Liver (tissue), 3 donors: ENCODE data around the gene FRS2.

Source experiments
- RAD21 ChIP-seq, 2 donors: IDR thresholded peaks; 2 replicates each; pipeline ENCODE4 v1.6.1; 2016; ENCODE audit warnings: antibody characterized with exemption in 2 of 2, mild to moderate bottlenecking in 2 of 2
- RXRA ChIP-seq, 2 donors: IDR thresholded peaks; 2 replicates each; pipeline ENCODE4 v1.6.1; 2017 to 2018; ENCODE audit warnings: antibody characterized with exemption in 2 of 2, mild to moderate bottlenecking in 1 of 2
- TF ChIP-seq, protein P1 (sequence below): fragments of 150-350 bp; IDR thresholded peaks from 2 replicates; pipeline ENCODE4 v1.5.1; 2017; ENCODE audit warnings: improper control_type of control experiment, low read depth, low read length; ENCODE audit not compliant: missing input control
- TF ChIP-seq, protein P2 (sequence below): IDR thresholded peaks from 2 replicates; pipeline ENCODE4 v1.6.1; 2016; ENCODE audit warnings: antibody characterized with exemption
- TF ChIP-seq, protein P3 (sequence below): IDR thresholded peaks from 2 replicates; pipeline ENCODE4 v1.6.1; 2016; ENCODE audit warnings: antibody characterized with exemption
- donor health status: healthy.
- donor health status: healthy.

DNA sequence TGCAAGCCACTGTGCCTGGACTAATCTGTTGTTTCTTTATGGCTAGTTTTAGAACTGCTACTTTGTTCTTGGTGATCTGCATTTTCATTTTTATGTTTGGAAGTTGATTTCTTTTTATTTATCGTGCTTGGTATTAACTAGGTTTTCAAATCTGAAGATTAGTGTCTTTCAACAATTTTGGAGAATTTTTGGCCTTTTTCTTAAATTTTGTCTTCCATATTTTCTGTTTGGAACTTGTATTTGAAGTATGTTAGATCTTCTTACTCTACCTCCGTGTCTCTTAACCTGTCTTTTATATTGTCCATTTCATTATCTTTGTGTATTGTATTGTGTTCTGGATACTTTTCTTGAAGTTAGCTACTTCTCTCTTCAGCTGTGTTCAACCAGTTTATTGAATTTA is 9.5 kb downstream of the FRS2 start:
- TF ChIP-seq, protein P1, sequence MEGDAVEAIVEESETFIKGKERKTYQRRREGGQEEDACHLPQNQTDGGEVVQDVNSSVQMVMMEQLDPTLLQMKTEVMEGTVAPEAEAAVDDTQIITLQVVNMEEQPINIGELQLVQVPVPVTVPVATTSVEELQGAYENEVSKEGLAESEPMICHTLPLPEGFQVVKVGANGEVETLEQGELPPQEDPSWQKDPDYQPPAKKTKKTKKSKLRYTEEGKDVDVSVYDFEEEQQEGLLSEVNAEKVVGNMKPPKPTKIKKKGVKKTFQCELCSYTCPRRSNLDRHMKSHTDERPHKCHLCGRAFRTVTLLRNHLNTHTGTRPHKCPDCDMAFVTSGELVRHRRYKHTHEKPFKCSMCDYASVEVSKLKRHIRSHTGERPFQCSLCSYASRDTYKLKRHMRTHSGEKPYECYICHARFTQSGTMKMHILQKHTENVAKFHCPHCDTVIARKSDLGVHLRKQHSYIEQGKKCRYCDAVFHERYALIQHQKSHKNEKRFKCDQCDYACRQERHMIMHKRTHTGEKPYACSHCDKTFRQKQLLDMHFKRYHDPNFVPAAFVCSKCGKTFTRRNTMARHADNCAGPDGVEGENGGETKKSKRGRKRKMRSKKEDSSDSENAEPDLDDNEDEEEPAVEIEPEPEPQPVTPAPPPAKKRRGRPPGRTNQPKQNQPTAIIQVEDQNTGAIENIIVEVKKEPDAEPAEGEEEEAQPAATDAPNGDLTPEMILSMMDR: no peak
- TF ChIP-seq, protein P2, sequence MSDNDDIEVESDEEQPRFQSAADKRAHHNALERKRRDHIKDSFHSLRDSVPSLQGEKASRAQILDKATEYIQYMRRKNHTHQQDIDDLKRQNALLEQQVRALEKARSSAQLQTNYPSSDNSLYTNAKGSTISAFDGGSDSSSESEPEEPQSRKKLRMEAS: no peak
- TF ChIP-seq RXRA (IDR thresholded peaks at IDR 0.05) (no peak), RAD21 (IDR thresholded peaks at IDR 0.05) (no peak)
- TF ChIP-seq, protein P3, sequence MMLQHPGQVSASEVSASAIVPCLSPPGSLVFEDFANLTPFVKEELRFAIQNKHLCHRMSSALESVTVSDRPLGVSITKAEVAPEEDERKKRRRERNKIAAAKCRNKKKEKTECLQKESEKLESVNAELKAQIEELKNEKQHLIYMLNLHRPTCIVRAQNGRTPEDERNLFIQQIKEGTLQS: no peak
